Coronary artery (tissue), 2 donors: Measurements from ENCODE around the gene LAPTM4A.

Experiments
- DNase-seq: peaks from one replicate; pipeline ENCODE4 v3.0.0-alpha.2; 2017; ENCODE audit warnings: low spot score
- H3K27ac ChIP-seq, 2 donors: fragments of 200-600 bp; sonication (generic); one replicate each; pipeline ENCODE4 v1.5.1; 2016 to 2019
- H3K4me3 ChIP-seq: fragments of 200-600 bp; sonication (generic); 2 replicates; pipeline ENCODE4 v1.5.1; 2016; ENCODE audit warnings: mild to moderate bottlenecking, moderate library complexity
- CTCF ChIP-seq: fragments of 200-600 bp; sonication (generic); IDR thresholded peaks from one replicate; pipeline ENCODE4 v1.5.1; 2019; ENCODE audit warnings: antibody characterized with exemption

Gene LAPTM4A

DNA sequence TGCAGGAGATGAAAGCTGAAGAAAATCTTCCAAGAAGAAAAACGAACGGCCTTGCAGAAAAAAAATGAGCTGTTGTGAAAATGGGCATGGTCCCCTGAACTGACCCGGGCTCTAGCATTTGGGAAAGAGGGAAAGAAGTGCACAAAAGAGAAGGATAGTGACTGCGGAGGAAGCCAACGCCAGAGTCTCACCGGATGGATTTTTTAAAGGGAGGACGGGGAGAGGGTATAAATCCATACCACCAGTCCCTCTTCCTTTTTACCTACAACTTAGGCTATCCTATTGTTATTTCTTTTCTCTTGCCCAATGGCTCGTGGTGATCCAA, 62.1 kb downstream of the LAPTM4A start:
- Histone ChIP-seq H3K4me3 (peak overlapping the region; percentile 81), H3K27ac (peak overlapping the region in 1 of 2 donors; percentile 59)
- TF ChIP-seq CTCF: no peak
- no peak for DNase-seq

GRCh38 chr2:19988600-19988999, 62.8 kb downstream of the LAPTM4A start:
- Histone ChIP-seq H3K27ac (no peak overlapping the region), H3K4me3 (peak overlapping the region; percentile 81)
- no peak for TF ChIP-seq CTCF
- no peak for DNase-seq

DNA sequence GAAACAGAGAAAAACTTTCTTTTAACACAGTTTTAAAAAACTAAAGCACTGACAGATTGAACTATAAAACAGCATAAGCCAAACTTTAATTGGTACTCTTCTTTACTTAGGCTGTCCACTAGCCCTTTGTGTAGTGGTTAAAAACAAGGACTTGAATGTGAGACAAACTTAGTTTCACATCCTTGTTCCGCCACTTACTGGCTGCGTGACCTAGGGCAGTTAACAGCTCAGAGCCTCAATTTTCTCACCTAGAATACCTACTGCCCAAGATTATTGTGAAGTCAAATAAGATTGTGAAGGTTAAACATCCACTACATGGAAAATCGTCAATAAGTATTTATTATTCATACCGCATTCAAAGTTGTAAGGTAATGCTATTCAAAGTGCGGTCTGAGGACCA, 63.5 kb downstream of the LAPTM4A start:
- Histone ChIP-seq H3K4me3 (no peak overlapping the region), H3K27ac (no peak overlapping the region)
- no peak for TF ChIP-seq CTCF
- no peak for DNase-seq
